Stimulated activated CD8-positive, alpha-beta memory T cell treated with anti-CD3 and anti-CD28 coated beads, Interleukin-4, amount 100 ng/mL, for 1 hour (primary cell): Measurements from ENCODE around the gene PRR35.

Experiments used
- DNase-seq, 2 donors: peaks; one replicate each; pipeline ENCODE4 v3.0.0-alpha.2; 2020; ENCODE audit warnings: low read depth in 2 of 2, low spot score in 1 of 2

Gene PRR35

DNA sequence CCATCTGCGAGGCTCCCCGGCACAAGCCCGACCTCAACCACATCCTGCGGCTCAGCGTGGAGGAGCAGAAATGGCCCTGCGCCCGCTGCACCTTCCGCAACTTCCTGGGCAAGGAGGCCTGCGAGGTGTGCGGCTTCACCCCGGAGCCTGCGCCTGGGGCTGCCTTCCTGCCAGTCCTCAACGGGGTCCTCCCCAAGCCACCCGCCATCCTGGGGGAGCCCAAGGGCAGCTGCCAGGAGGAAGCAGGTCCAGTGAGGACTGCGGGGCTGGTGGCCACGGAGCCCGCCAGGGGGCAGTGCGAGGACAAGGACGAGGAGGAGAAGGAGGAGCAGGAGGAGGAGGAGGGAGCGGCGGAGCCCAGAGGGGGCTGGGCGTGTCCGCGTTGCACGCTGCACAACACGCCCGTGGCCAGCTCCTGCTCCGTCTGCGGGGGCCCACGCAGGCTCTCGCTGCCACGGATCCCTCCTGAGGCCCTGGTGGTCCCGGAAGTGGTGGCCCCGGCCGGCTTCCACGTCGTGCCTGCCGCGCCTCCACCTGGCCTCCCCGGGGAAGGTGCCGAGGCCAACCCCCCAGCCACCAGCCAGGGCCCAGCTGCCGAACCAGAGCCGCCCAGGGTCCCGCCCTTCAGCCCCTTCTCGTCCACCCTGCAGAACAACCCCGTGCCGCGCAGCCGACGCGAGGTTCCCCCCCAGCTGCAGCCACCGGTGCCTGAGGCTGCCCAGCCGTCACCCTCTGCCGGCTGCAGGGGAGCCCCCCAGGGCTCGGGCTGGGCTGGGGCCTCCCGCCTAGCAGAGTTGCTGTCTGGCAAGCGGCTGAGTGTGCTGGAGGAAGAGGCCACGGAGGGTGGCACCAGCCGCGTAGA is 13.1 kb upstream of the PRR35 start:
- DNase-seq, result peak in 1 of 2 donors; percentile 39

DNA sequence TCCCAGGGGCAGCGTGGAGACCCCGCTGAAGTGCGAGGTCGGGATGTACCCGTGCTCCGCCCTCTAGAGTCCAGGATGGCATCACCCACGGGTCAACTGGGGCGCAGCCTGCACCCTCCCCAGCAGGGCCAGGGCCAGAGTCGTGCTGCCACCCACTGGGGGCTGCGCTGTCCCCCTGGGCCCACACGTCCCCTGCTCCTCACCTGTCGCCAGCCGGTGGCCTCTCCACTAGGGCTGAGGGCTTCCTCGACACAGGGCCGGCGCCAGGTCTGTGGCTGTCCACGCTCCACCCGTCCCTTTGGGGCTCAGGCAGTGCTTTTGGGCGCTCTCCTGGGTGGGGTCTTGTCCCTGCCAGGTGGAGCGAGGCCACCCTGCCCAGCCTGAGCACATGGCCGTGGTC is 11.6 kb upstream of the PRR35 start:
- DNase-seq, result no peak

DNA sequence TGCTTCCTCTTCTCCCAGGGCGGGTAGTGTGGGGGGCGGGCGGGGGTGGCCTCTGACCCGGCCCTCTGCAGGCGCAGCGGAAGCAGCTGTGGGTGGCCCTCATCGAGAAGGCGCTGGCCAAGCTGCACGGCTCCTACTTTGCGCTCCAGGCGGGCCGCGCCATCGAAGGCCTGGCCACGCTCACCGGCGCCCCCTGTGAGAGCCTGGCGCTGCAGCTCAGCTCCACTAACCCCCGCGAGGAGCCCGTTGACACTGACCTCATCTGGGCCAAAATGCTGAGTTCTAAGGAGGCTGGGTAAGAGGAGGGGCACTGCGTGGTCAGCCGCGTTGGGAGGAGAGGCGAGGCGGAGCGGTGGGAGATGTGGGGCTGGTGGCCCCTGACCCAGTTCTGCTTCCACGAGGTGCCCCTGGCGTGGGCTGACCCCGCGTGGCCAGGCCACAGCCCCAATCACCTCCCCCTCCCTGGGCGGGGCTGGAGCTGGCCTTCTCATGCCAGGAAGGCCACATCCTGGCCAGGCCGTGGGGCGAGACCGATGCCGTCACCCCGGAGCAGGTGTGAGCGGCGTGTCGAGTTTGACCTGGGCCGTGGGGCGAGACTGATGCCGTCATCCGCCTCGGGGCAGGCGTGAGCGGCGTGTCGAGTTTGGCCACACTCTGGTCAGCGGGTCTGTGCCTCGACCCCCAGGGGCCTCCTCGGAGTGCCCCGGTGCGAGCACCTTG is 10.5 kb upstream of the PRR35 start:
- DNase-seq, result no peak

DNA sequence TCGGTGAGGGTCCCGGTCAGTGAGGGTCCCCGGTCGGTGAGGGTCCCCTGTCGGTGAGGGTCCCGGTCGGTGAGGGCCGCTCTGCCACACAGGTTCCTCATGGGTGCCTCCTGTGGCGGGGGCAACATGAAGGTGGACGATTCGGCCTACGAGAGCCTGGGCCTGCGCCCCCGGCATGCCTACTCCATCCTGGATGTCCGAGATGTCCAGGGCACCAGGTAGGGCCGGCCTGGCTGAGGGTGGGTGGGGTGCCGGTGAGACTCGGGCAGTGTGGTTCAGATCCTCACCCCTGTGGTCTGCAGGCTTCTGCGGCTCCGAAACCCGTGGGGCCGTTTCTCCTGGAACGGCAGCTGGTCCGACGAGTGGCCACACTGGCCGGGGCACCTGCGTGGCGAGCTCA is 9.0 kb upstream of the PRR35 start:
- no peak for DNase-seq

DNA sequence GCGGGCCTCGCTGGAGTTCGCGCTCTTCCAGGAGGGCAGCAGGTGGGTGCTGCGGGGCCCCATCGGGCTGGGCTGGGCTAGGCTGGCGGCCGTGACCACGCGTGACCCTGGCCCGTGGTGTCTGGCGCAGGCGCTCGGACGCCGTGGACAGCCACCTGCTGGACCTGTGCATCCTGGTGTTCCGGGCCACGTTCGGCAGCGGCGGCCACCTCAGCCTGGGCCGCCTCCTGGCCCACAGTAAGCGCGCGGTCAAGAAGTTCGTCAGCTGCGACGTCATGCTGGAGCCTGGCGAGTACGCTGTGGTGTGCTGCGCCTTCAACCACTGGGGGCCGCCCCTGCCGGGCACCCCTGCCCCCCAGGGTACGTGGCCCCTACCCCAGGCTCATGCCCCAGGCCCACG is 8.0 kb upstream of the PRR35 start:
- DNase-seq, result no peak

DNA sequence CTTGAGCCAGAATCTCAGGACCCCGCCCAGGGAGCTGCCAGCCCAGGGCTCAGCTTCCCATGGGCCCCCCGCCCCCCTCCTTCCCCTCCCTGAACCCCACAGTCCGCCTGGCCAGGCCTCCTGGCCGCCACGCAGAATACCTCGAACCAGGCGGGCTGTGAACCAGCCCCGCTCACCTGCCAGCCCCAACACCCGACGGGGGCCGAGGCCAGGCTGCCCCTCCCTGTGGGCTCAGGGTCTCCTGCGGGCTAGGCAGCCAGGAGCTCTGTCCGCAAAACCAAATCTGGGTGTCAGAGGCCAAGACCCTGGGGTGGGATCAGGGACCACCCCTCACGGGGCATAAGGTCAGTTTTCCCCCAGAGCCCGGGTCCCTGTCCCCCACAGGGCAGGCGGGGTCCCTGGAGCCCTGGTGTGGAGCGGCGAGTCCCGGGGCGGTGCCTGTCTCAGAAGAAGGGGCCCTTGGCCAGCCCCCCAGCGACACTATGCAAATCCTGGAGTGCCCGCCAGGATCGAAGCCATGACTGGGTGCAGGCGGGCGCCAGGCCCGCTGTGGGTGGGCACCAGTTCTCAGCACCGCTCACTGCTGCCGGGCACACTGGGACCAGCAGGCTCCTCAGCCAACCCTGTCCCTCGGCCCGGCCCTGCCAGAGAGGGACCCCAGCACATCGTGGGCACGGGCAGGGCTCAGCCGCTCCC is 6.4 kb upstream of the PRR35 start:
- no peak for DNase-seq

DNA sequence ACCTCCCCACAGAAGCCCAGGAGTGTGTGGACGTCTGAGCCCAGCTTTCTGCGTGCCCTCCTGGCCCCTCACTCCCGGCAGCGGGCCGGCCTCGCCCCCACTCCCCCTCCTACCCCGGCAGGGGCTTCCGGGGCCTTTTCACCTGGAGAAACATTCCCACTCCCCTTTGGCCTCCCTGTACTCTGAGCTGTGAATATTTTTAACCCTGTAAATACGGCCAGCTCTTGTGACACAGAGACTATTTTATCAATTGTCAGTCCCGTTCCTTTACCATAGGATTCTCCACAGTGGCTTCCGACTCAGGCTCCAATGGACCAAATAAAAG is 5.9 kb upstream of the PRR35 start:
- DNase-seq, result no peak

DNA sequence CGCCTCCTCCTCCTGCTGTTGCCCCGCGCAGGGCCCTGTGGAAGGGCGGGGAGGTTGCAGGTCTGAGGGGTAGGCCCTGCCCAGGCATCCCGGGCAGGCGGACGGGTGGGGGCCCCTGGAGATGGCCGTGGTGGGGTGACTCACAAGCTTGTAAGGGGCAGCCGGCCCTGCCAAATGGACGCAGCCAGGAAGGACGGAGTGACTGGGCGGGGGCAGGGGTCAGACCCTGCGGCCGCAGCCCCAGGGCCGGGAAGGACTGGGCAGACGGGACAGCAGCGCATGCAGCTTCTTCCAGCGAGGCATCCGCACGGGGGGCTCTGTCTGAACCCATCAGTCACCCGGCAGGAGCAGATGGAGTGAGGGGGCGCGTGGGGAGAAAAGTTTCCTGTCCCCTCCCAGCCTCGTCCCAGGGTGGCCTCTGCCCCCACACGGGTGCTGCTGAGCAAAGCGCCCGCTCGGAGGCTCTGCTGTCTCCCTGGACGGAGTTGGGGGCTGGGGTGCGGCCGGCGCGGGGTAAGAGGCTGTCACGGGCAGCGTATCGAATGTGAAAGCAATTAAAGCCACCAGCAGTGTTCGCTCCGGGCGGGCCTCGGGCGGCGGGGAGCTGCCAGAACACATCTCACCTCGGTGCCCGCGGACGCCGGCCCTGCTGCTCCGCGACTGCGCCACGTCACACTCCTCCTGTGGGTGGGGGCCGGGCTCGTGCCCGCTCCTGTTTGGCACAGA is 5.4 kb upstream of the PRR35 start:
- no peak for DNase-seq

DNA sequence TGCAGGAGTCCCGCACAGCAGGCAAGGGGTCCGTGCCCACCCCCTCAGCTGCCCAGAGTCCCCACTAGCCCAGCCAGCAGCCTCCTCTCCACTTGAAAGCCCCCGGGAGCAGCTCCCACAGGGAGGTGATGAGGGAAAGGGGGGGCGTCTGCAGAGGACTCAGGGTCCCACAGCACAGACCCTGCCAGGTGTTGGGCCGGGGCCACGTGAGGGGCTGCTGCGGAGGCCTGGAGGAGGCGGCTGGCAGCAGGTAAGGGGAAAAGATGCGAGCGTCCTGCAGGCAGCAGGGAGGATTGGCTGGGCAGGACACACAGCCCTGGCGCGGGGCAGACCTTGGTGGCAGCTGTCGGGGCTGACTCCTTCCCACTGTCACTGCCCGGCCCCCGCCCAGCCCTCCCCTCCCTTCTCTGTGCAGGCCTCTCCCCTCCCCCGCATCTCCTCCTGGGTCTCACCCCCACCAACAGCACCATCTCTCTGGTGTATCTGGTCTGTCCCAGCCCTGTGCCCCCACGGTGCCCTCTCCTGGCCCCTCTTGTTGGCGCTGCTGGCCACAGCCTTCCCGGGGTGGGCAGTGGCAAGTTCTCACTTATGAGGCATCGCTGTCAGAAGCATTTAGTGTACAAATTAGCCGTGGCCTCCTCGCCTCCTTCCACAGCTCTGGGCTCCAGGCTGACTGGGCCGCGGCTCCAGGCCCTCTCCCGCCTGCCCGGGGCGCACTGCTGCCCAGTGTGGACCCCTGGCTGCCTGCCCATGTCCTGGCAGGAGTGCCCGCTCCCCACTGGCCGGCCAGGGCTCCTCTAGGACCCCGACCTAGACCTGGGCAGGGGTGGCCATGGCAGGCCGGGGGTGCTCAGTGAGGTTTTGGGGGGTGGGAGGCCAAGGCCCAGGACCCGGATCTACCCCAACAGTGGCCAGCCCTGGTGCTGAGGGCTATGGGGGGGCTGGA is 4.4 kb upstream of the PRR35 start:
- DNase-seq, result no peak

DNA sequence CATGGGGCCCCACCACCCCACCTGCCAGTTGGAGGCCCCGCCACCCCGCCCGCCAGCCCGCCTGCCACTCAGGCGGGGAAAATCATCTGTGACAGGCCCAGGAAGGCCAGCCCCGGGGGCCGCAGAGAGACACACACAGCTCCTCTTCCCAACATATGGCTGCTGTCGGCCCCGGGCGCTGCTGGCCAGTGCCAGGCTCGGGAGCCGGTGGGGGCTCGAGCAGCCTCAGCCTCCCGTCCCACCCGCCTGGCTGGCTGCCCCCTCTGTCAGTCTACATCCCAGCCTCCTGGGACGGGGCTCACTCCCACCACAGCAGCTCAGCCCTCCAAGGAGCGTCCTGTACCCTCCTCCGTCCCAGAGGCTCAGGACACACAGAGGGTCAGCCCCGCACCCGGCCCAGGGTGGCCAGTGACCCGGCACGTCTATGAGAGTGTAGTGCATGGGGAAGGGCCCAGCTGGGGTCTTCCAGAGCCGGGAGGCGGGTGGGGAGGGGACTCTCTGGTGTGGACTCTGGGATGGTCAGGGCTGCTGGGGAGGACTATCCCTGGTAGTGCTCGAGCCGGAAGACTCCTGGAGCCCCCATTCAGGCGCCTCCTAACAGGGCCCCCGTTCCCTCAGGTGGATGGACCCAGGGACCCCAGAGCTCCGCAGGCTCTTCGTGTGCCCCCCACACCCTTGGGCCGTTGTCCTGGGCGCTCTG is 3.6 kb upstream of the PRR35 start:
- DNase-seq, result no peak

DNA sequence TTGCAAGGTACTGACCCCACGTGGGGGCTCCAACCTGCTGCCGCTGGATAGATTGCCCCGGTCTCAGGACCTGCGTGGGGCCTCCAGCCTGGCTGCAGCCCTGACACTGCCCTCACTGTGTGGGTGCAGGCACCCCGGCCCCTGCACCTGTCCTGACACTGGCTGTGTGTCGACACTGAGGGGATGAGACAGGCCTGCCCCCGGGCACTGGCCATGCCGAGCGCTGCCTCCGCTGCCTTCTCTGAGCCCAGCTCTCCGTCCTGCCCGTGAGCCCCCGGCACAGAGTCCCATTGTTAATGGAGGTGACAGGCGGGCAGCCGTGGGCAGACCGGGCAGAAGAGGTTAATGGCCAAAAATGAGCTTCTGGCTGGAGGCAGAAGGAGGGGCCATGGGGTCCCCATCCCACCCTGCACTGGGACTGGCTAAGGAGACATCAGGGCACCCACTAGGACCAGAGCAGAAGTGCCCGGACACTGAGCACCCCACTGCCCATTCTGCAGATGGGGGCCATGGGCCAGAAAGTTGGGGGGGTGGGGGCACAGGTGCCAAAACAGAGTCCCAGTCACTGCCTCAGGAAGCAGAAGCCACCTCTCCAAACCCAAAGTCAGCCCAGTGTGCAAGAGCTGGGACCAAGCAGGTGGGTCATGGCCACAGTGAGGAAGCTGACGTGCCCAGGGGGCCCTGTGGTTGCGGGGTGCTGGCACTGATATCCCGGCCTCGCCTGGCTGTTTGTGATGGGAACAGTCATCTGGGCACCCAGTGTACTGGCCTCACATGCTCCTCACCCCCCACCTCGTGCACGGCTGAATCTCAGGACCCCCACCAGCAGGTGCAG is 2.5 kb upstream of the PRR35 start:
- no peak for DNase-seq

DNA sequence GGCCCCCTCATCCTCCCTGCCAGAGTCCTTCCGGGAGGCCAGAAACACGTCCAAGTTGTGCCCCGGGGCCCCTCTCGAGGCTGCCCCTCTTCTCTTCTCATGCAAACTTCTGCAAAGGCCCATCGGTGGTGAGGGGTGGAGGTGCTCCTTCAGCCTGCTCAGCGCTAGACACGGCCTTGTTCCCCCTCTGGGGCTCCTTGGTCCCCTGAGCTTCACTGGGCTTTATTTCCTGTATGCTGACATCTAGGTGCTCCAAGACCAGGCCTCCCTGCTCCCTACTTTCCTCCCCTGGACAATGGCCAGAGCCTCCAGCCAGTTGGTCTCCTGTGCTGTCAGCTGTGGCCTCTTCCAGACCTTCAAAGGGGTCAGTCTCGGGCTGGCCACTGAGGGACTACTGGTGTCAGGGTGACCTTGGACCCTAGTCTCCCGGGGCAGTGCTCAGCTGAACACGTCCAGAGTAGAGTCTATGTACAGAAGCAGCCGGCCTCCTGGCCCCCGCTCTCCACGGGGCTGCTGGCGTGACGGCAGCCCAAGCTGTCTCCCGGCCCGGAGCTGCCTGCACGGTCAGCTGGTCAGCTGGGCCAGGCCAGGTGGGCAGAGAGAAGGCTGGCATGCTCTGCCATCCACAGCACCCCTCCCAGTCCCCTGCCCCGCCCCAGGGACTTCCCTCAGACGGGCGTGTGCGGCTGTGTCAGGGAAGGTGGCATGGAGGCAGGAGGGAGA is 1.7 kb upstream of the PRR35 start:
- no peak for DNase-seq

DNA sequence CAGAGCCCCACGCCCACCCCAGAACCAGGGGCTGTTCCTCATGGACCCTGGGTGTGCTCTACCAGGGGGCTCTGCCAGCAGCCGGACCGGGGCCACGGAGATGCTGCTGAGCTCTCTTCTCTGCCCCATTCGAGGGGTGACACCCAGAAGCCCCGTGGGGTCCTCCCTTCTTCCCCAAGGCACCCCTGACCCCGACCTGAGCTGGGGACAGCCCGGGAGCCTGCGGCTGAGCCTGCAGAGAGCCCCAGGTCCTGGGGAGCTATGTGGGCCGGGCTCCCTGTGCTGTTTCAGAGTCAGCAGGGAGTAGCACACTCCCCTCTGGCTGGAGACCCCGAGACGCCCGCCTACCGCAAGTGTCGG is 1.2 kb upstream of the PRR35 start:
- no peak for DNase-seq

DNA sequence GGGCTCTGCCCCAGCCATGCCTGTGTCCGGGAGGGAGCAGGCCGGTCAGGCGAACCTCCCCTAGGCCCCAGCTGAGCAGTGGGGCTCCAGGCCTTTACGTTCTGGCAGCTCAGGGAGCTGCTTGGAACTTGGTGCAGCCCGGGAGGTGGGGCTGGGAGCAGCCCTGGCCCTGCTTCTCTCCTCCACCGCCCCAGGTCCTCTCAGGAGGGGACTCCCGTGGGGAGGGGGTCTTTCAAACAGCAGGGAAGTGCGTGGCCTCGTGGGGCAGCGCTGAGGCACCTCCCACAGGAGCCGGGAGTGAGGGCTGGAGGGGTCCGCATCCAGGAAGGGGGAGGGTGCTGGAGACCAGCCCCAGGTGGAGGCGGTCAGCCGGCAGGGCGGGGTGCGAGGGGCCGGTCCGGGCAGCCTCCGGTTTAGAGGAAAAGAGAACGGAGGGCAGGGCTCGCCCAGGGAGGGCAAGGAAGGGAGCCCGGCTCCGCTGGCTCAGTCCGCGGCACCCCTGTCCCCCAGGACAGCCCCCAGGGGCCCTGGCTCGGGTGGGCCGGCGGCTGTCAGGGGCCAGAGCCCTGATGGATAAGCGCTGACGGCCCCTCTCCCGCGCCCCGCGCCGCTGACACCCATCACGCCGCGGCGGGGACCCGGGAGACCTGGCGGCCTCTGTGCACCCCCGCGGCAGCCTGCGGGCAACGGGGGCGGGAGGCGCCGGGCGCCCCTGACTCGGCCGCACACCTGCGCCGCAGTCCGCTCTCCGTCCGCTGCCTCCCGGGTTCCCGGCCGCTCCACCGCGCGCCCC is 587 bp upstream of the PRR35 start:
- DNase-seq, result no peak

DNA sequence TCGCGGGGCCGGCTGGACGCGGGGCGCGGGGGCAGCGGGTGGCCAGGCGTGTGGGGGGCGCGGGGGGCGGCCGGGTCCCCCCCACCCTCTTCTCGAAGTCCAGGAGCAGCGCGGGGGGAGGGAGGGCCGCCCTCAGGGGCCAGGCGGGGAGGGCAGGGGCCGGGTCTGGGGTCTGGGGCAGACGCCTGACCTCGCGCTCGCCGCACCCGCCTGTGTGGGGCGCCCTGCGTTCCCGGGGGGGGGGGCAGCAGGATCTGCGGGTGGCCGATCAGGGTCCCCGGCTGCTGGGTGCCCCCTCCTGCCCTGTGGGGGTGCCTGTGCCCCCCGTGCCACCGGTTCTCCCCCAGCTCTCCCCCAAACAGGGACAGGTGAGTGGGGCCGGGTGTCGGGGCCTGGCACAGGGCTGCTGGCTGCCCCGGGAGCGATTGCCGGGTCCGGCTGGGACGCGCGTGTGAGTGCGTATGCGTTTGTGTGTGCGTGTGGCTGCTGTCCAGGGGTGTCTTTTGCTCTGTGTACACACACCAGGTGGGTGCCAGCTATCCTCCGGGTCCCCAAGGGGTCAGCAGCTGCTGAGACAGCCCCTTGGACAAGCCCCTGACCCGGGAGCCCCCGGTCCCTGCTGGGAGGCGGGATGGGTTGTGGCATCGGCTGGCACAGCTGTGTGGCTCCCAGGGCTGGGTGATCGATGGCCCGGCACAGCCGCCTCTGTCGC is 663 bp downstream of the PRR35 start:
- DNase-seq, result no peak

DNA sequence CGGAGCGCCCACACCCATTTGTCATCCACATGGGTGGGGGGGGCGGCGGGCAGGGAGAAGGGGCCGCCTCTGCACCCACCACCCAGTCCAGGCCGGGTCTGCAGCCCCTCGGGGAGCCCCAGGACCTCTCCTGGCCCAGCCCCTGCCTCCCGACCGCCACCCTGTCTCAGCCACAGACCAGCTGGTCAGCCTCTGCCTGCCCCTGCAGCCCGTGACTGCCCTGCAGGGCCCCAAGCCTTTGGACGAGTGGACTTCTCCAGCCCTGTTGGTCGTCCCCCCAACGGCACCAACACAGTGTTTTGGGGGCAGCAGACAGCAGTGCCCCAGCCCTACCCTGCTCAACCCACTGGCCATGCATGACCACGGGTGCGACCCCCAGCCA is 1.2 kb downstream of the PRR35 start:
- no peak for DNase-seq
